ENCODE results near the gene ADK. TPM values are rescaled to one million over a fixed set of nuclear protein-coding genes. Genes with fewer than 3 reads are reported as not detected.

ADK gene
- total and polyA plus RNA-seq, 5 donors from 2014 or later = 33.3 to 83.0 (median 63.7) TPM

- Mint-ChIP-seq H3K36me3 (peaks cover 33% of the 10 kb centered on the region), H3K27me3 (no peaks in the 10 kb centered on the region), H3K4me1 (peaks cover 0 to 6% (median 3%) of the 10 kb centered on the region in 4 donors), H3K9me3 (no peaks in the 10 kb centered on the region), H3K4me3 (no peak overlapping the region), H3K27ac (no peak overlapping the region)
- H3K4me1 ChIP-seq (ENCODE audit: control insufficient read depth, insufficient read depth, low read length, poor library complexity, severe bottlenecking) = no peaks in the 10 kb centered on the region
- ATAC-seq (ENCODE audit: low read depth in 2 of 2) = no peak
- no peak overlapping the region for H3K4me3 ChIP-seq (ENCODE audit: low read depth, low read length)
- H3K27me3 ChIP-seq (ENCODE audit: control insufficient read depth, insufficient read depth, low read length) = no peaks in the 10 kb centered on the region
- H3K27ac ChIP-seq (ENCODE audit: insufficient read depth, low read length, poor library complexity, severe bottlenecking) = no peak overlapping the region
- DNase-seq = no peak
- no peaks in the 10 kb centered on the region for H3K9me3 ChIP-seq (ENCODE audit: control insufficient read depth in 2 of 2, low read length in 2 of 2)
- H3K36me3 ChIP-seq (ENCODE audit: control insufficient read depth, insufficient read depth, low read length) = no peaks in the 10 kb centered on the region
Measured at GRCh38 chr10:74690393-74690792, 539.4 kb downstream of the ADK start.

GRCh38 chr10:74691164-74691563, 540.1 kb downstream of the ADK start:
- Mint-ChIP-seq H3K36me3 (peaks cover 28% of the 10 kb centered on the region), H3K27ac (no peak overlapping the region), H3K4me3 (no peak overlapping the region), H3K9me3 (no peaks in the 10 kb centered on the region), H3K27me3 (no peaks in the 10 kb centered on the region), H3K4me1 (peaks cover 0 to 6% (median 3%) of the 10 kb centered on the region in 4 donors)
- ATAC-seq (ENCODE audit: low read depth in 2 of 2) (no peak), DNase-seq (no peak)
- H3K9me3 ChIP-seq (ENCODE audit: control insufficient read depth in 2 of 2, low read length in 2 of 2) = no peaks in the 10 kb centered on the region
- no peaks in the 10 kb centered on the region for H3K4me1 ChIP-seq (ENCODE audit: control insufficient read depth, insufficient read depth, low read length, poor library complexity, severe bottlenecking)
- H3K36me3 ChIP-seq (ENCODE audit: control insufficient read depth, insufficient read depth, low read length) = no peaks in the 10 kb centered on the region
- no peak overlapping the region for H3K27ac ChIP-seq (ENCODE audit: insufficient read depth, low read length, poor library complexity, severe bottlenecking)
- H3K4me3 ChIP-seq (ENCODE audit: low read depth, low read length) = no peak overlapping the region
- H3K27me3 ChIP-seq (ENCODE audit: control insufficient read depth, insufficient read depth, low read length) = no peaks in the 10 kb centered on the region

- Mint-ChIP-seq H3K27ac (peak overlapping the region in 2 of 3 donors; percentile 25 to 52), H3K9me3 (no peaks in the 10 kb centered on the region), H3K36me3 (peaks cover 32% of the 10 kb centered on the region), H3K4me1 (peaks cover 5 to 13% (median 9%) of the 10 kb centered on the region in 4 donors), H3K4me3 (no peak overlapping the region), H3K27me3 (no peaks in the 10 kb centered on the region)
- no peaks in the 10 kb centered on the region for H3K4me1 ChIP-seq (ENCODE audit: control insufficient read depth, insufficient read depth, low read length, poor library complexity, severe bottlenecking)
- DNase-seq = no peak
- ATAC-seq (ENCODE audit: low read depth in 2 of 2) = no peak
- no peak overlapping the region for H3K27ac ChIP-seq (ENCODE audit: insufficient read depth, low read length, poor library complexity, severe bottlenecking)
- H3K9me3 ChIP-seq (ENCODE audit: control insufficient read depth in 2 of 2, low read length in 2 of 2) = no peaks in the 10 kb centered on the region
- H3K4me3 ChIP-seq (ENCODE audit: low read depth, low read length) = no peak overlapping the region
- no peaks in the 10 kb centered on the region for H3K27me3 ChIP-seq (ENCODE audit: control insufficient read depth, insufficient read depth, low read length)
- H3K36me3 ChIP-seq (ENCODE audit: control insufficient read depth, insufficient read depth, low read length) = peaks cover 15% of the 10 kb centered on the region
Measured at GRCh38 chr10:74704629-74705357, 553.8 kb downstream of the ADK start.

GRCh38 chr10:74705358-74705980, 554.4 kb downstream of the ADK start:
- no peaks in the 10 kb centered on the region for H3K9me3 ChIP-seq (ENCODE audit: control insufficient read depth in 2 of 2, low read length in 2 of 2)
- peaks cover 16% of the 10 kb centered on the region for H3K36me3 ChIP-seq (ENCODE audit: control insufficient read depth, insufficient read depth, low read length)
- no peaks in the 10 kb centered on the region for H3K27me3 Mint-ChIP-seq
- H3K27ac ChIP-seq (ENCODE audit: insufficient read depth, low read length, poor library complexity, severe bottlenecking) = no peak overlapping the region
- peaks cover 5 to 13% (median 9%) of the 10 kb centered on the region in 4 donors for H3K4me1 Mint-ChIP-seq
- no peak for ATAC-seq (ENCODE audit: low read depth in 2 of 2)
- no peaks in the 10 kb centered on the region for H3K4me1 ChIP-seq (ENCODE audit: control insufficient read depth, insufficient read depth, low read length, poor library complexity, severe bottlenecking)
- H3K9me3 Mint-ChIP-seq = no peaks in the 10 kb centered on the region
- H3K4me3 Mint-ChIP-seq = no peak overlapping the region
- H3K27ac Mint-ChIP-seq = peak overlapping the region in 1 of 3 donors; percentile 25
- H3K4me3 ChIP-seq (ENCODE audit: low read depth, low read length) = no peak overlapping the region
- H3K27me3 ChIP-seq (ENCODE audit: control insufficient read depth, insufficient read depth, low read length) = no peaks in the 10 kb centered on the region
- DNase-seq = no peak
- peaks cover 37% of the 10 kb centered on the region for H3K36me3 Mint-ChIP-seq

- ATAC-seq (ENCODE audit: low read depth in 2 of 2) (no peak), DNase-seq (no peak)
- Mint-ChIP-seq H3K4me3 (no peak overlapping the region), H3K27me3 (no peaks in the 10 kb centered on the region), H3K36me3 (peaks cover 37% of the 10 kb centered on the region), H3K27ac (no peak overlapping the region), H3K4me1 (peaks cover 0 to 9% (median 4%) of the 10 kb centered on the region in 4 donors), H3K9me3 (no peaks in the 10 kb centered on the region)
- H3K4me1 ChIP-seq (ENCODE audit: control insufficient read depth, insufficient read depth, low read length, poor library complexity, severe bottlenecking) = no peaks in the 10 kb centered on the region
- no peak overlapping the region for H3K4me3 ChIP-seq (ENCODE audit: low read depth, low read length)
- H3K36me3 ChIP-seq (ENCODE audit: control insufficient read depth, insufficient read depth, low read length) = peaks cover 16% of the 10 kb centered on the region
- no peaks in the 10 kb centered on the region for H3K9me3 ChIP-seq (ENCODE audit: control insufficient read depth in 2 of 2, low read length in 2 of 2)
- no peak overlapping the region for H3K27ac ChIP-seq (ENCODE audit: insufficient read depth, low read length, poor library complexity, severe bottlenecking)
- no peaks in the 10 kb centered on the region for H3K27me3 ChIP-seq (ENCODE audit: control insufficient read depth, insufficient read depth, low read length)
Measured at GRCh38 chr10:74706966-74707365, 555.9 kb downstream of the ADK start.

GRCh38 chr10:74708246-74708645, 557.2 kb downstream of the ADK start:
- Histone ChIP-seq H3K4me1 (ENCODE audit: control insufficient read depth, insufficient read depth, low read length, poor library complexity, severe bottlenecking) (no peaks in the 10 kb centered on the region), H3K27me3 (ENCODE audit: control insufficient read depth, insufficient read depth, low read length) (no peaks in the 10 kb centered on the region), H3K4me3 (ENCODE audit: low read depth, low read length) (no peak overlapping the region), H3K27ac (ENCODE audit: insufficient read depth, low read length, poor library complexity, severe bottlenecking) (no peak overlapping the region), H3K9me3 (ENCODE audit: control insufficient read depth in 2 of 2, low read length in 2 of 2) (no peaks in the 10 kb centered on the region), H3K36me3 (ENCODE audit: control insufficient read depth, insufficient read depth, low read length) (peaks cover 14% of the 10 kb centered on the region)
- DNase-seq (no peak), ATAC-seq (ENCODE audit: low read depth in 2 of 2) (no peak)
- Mint-ChIP-seq H3K27me3 (no peaks in the 10 kb centered on the region), H3K9me3 (peaks cover 0 to 1% (median 0%) of the 10 kb centered on the region in 7 donors), H3K27ac (peak overlapping the region in 1 of 3 donors; percentile 28), H3K4me3 (no peak overlapping the region), H3K36me3 (peaks cover 31% of the 10 kb centered on the region), H3K4me1 (peaks cover 0 to 9% (median under 1%) of the 10 kb centered on the region in 4 donors)

- Histone ChIP-seq H3K36me3 (ENCODE audit: control insufficient read depth, insufficient read depth, low read length) (no peaks in the 10 kb centered on the region), H3K27me3 (ENCODE audit: control insufficient read depth, insufficient read depth, low read length) (no peaks in the 10 kb centered on the region), H3K27ac (ENCODE audit: insufficient read depth, low read length, poor library complexity, severe bottlenecking) (no peak overlapping the region), H3K4me1 (ENCODE audit: control insufficient read depth, insufficient read depth, low read length, poor library complexity, severe bottlenecking) (no peaks in the 10 kb centered on the region), H3K4me3 (ENCODE audit: low read depth, low read length) (no peak overlapping the region), H3K9me3 (ENCODE audit: control insufficient read depth in 2 of 2, low read length in 2 of 2) (peaks cover 14 to 20% of the 10 kb centered on the region in 2 experiments)
- Mint-ChIP-seq H3K36me3 (peaks cover 25% of the 10 kb centered on the region), H3K9me3 (peaks cover 2 to 27% (median 12%) of the 10 kb centered on the region in 7 donors), H3K4me3 (no peak overlapping the region), H3K4me1 (peaks cover 0 to 13% (median 3%) of the 10 kb centered on the region in 4 donors), H3K27me3 (no peaks in the 10 kb centered on the region), H3K27ac (no peak overlapping the region)
- DNase-seq (no peak), ATAC-seq (ENCODE audit: low read depth in 2 of 2) (no peak)
Measured at GRCh38 chr10:74718208-74718607, 567.2 kb downstream of the ADK start.

All from CD4-positive, CD25-positive, alpha-beta regulatory T cell (primary cell).